Right forelimb (tissue), 1 donor: Measurements from ENCODE around the gene FYCO1.

Experiments
- DNase-seq: peaks from one replicate; pipeline ENCODE4 v3.0.0-alpha.2; 2018

FYCO1 gene

GRCh38 chr3:45940004-45940780, 55.4 kb downstream of the FYCO1 start:
- DNase-seq = no peak

GRCh38 chr3:45939341-45939771, 56.3 kb downstream of the FYCO1 start:
- no peak for DNase-seq

GRCh38 chr3:45938864-45939263, 56.8 kb downstream of the FYCO1 start:
- peak; percentile 85 for DNase-seq

GRCh38 chr3:45938043-45938435, 57.6 kb downstream of the FYCO1 start:
- DNase-seq = no peak

GRCh38 chr3:45937206-45938042, 58.2 kb downstream of the FYCO1 start:
- DNase-seq = no peak

GRCh38 chr3:45936261-45936660, 59.4 kb downstream of the FYCO1 start:
- DNase-seq = no peak

GRCh38 chr3:45933591-45933990, 62.0 kb downstream of the FYCO1 start:
- DNase-seq = no peak

GRCh38 chr3:45932112-45932511, 63.5 kb downstream of the FYCO1 start:
- DNase-seq = no peak

- DNase-seq = no peak
These were observed 64.1 kb downstream of the FYCO1 start for GRCh38 chr3:45931496-45931895.

- peak; percentile 58 for DNase-seq
These were observed 66.5 kb downstream of the FYCO1 start for GRCh38 chr3:45929042-45929679.

- no peak for DNase-seq
These were observed 67.7 kb downstream of the FYCO1 start for GRCh38 chr3:45927881-45928280.

GRCh38 chr3:45923755-45924154, 71.9 kb downstream of the FYCO1 start:
- no peak for DNase-seq

GRCh38 chr3:45922950-45923590, 72.6 kb downstream of the FYCO1 start:
- no peak for DNase-seq

GRCh38 chr3:45922039-45922326, 73.6 kb downstream of the FYCO1 start:
- DNase-seq = no peak

GRCh38 chr3:45921158-45922038, 74.2 kb downstream of the FYCO1 start:
- DNase-seq = no peak

GRCh38 chr3:45917146-45917898, 78.3 kb downstream of the FYCO1 start:
- no peak for DNase-seq

- no peak for DNase-seq
These were observed 79.9 kb downstream of the FYCO1 start for GRCh38 chr3:45915518-45916231.

- DNase-seq = no peak
These were observed 80.6 kb downstream of the FYCO1 start for GRCh38 chr3:45915059-45915439.

GRCh38 chr3:45914362-45915058, 81.1 kb downstream of the FYCO1 start:
- DNase-seq = no peak

- DNase-seq = no peak
These were observed 83.2 kb downstream of the FYCO1 start for GRCh38 chr3:45912435-45912834.
